ENCODE results near the gene TRIM5.

GRCh38 chr11:5621580-5621979 lies 63.3 kb downstream of the TRIM5 start:
- TF ChIP-seq POLR2A (IDR thresholded peaks at IDR 0.05; ENCODE audit: low read length) (no peak), GATA1 (IDR thresholded peaks at IDR 0.05; ENCODE audit: low read depth, low read length) (no peak)
